ENCODE data around the gene HEXD. TPM values are rescaled to one million over a fixed set of nuclear protein-coding genes. Genes with fewer than 3 reads are reported as not detected.

HEXD gene
- total and polyA plus RNA-seq, 2 of the 8 experiments (the other 6 are each of a cell fraction or from before 2014, with no cell fraction given): 20.6 to 21.8 TPM

GRCh38 chr17:82416771-82417170 is 1.4 kb upstream of the HEXD start:
- Histone ChIP-seq H2BK120ac (replicated peaks; ENCODE audit: low read depth, low read length) (no peak overlapping the region), H3K27me3 (replicated peaks in 1 of 4; ENCODE audit: control insufficient read depth in 3 of 4, extremely low read depth in 1 of 4, insufficient read depth in 3 of 4, low read length in 3 of 4) (no peaks in the 10 kb centered on the region), H3K23ac (ENCODE audit: insufficient read length) (no peak overlapping the region), H3K4me3 (ENCODE audit: extremely low read depth in 1 of 4, insufficient read depth in 2 of 4, low read depth in 3 of 4, low read length in 4 of 4) (no peak overlapping the region), H4K8ac (ENCODE audit: extremely low read depth, insufficient read depth, low read length) (no peak overlapping the region), H3K18ac (ENCODE audit: extremely low read depth, low read length) (no peak overlapping the region), H2BK5ac (ENCODE audit: low read depth, low read length) (no peak overlapping the region), H3K4me1 (replicated peaks in 1 of 4; ENCODE audit: control insufficient read depth in 3 of 4, insufficient read depth in 4 of 4, low read length in 3 of 4) (peaks cover 0 to 3% (median 1%) of the 10 kb centered on the region in 4 experiments; a peak in 4 of 7 replicates), H4K5ac (ENCODE audit: insufficient read length, low read depth, low read length) (no peak overlapping the region), H3K14ac (ENCODE audit: insufficient read length) (no peak overlapping the region), H3K27ac (ENCODE audit: low read depth, low read length) (no peak overlapping the region), H3K79me2 (ENCODE audit: control insufficient read depth in 1 of 2, insufficient read depth in 2 of 2, low read length in 2 of 2) (no peaks in the 10 kb centered on the region), H2AFZ (ENCODE audit: low read length) (no peak overlapping the region), H3K56ac (replicated peaks; ENCODE audit: insufficient read length, low read depth, low read length) (no peak overlapping the region), H3K4ac (replicated peaks; ENCODE audit: insufficient read length, low read depth, low read length) (no peak overlapping the region), H3K4me2 (ENCODE audit: insufficient read depth in 1 of 2, low read depth in 2 of 2, low read length in 2 of 2) (no peak overlapping the region), H2BK12ac (ENCODE audit: low read depth, low read length) (no peak overlapping the region), H3K23me2 (ENCODE audit: low read depth, low read length) (peaks cover 6% of the 10 kb centered on the region), H4K91ac (replicated peaks; ENCODE audit: insufficient read length, low read length) (no peak overlapping the region), H3K9me3 (ENCODE audit: insufficient read depth in 2 of 2, low read depth in 1 of 2, low read length in 1 of 2) (no peaks in the 10 kb centered on the region), H3K36me3 (ENCODE audit: control insufficient read depth in 2 of 4, insufficient read depth in 4 of 4, low read length in 3 of 4) (peaks cover 0 to 2% (median 0%) of the 10 kb centered on the region in 4 experiments; a peak in 1 of 8 replicates), H2BK20ac (ENCODE audit: low read length) (no peak overlapping the region), H2AK5ac (ENCODE audit: low read depth, low read length) (no peak overlapping the region), H3K79me1 (ENCODE audit: low read depth, low read length) (peaks cover 2% of the 10 kb centered on the region; the same call in 1 of the 2 replicates), H2BK15ac (ENCODE audit: low read length) (no peak overlapping the region), H4K20me1 (replicated peaks in 1 of 2; ENCODE audit: control insufficient read depth in 1 of 2, insufficient read depth in 2 of 2, low read length in 2 of 2) (peaks cover 5 to 9% of the 10 kb centered on the region in 2 experiments), H3K9ac (replicated peaks in 1 of 4; ENCODE audit: extremely low read depth in 1 of 4, low read depth in 3 of 4, low read length in 3 of 4) (no peak overlapping the region)
- DNase-seq (ENCODE audit: low read depth in 1 of 2, low spot score in 2 of 2) (no peak), FAIRE-seq (no peak)
- ChIA-PET POLR2A (ENCODE audit: partially characterized antibody) (no interaction called here), CTCF (ENCODE audit: partially characterized antibody) (interaction anchor here (0.8 to 2.1 kb wide), 9 partner anchors 10 to 71 kb away, joined by 3 to 6 read pairs (median 3); no protein-coding TSS in a partner anchor)
- TF ChIP-seq YY1 (IDR thresholded peaks at IDR 0.05; ENCODE audit: low read depth, low read length) (no peak), CTCF (IDR thresholded peaks at IDR 0.05; ENCODE audit: control extremely low read depth in 1 of 3, insufficient read depth in 1 of 3, low read depth in 1 of 3, low read length in 3 of 3) (peak in 1 of 3 experiments; percentile 13; a peak in 1 of 4 replicates)
- WGBS, 2 experiments (ENCODE audit: extremely low coverage in 1 of 2, insufficient coverage in 1 of 2, insufficient read length in 1 of 2, insufficient replicate concordance in 2 of 2, low coverage in 1 of 2, low lambda C conversion rate in 2 of 2, missing lambda C conversion rate in 1 of 2): 84% methylated on average over 6 of the region's 6 CpGs; no CpG with 5 or more reads in 1 of the 2 experiments
